Pancreas (tissue), 10 donors: Measurements from ENCODE around the gene PPIP5K1. TPM values are rescaled to one million over a fixed set of nuclear protein-coding genes. Genes with fewer than 3 reads are reported as not detected.

ENCODE experiments used
- ATAC-seq, 4 donors: fragments of 200-7000 bp; cut with Tn5 transposase; one replicate each; pipeline versions ENCODE4 v1.8.0 to v1.9.1; 2020; ENCODE audit warnings: mild to moderate bottlenecking in 4 of 4, moderate library complexity in 4 of 4
- DNase-seq, 6 donors: peaks; one replicate each; pipeline ENCODE4 v3.0.0-alpha.2; 2020
- FAIRE-seq: peaks from 2 replicates; lab custom pipeline; 2012; peaks lifted over from hg19 to GRCh38; lab: Jason Lieb, UNC
- H3K27ac ChIP-seq, 4 donors: fragments of 200-600 bp; sonication (generic); 1 replicate in 3 of 4; 2 replicates in 1 of 4; pipeline versions ENCODE4 v1.5.0 to v1.8.0; 2020
- H3K27me3 ChIP-seq, 4 donors: fragments of 200-600 bp; one replicate each; pipeline ENCODE4 v1.8.0; 2021
- H3K36me3 ChIP-seq, 3 donors: fragments of 200-600 bp; sonication (generic) in 1 of 3; one replicate each; pipeline versions ENCODE4 v1.5.0 to v1.8.0; 2020 to 2021
- H3K4me1 ChIP-seq, 3 donors: fragments of 200-600 bp; one replicate each; pipeline ENCODE4 v1.8.0; 2021
- H3K4me3 ChIP-seq, 4 donors: fragments of 200-600 bp; sonication (generic) in 2 of 4; one replicate each; pipeline versions ENCODE4 v1.5.0 to v1.8.0; 2020 to 2021
- H3K9me3 ChIP-seq, 4 donors: fragments of 200-600 bp; one replicate each; pipeline ENCODE4 v1.8.0; 2021
- CTCF ChIP-seq, 4 donors: fragments of 200-600 bp; sonication (generic) in 3 of 4; IDR thresholded peaks; one replicate each; pipeline versions ENCODE4 v1.5.0 to v1.8.0; 2021; ENCODE audit warnings: antibody characterized with exemption in 4 of 4
- WGBS, 2 donors: extraction: QIAGEN DNeasy Blood & Tissue Kit; methylation state at CpG; one replicate each; pipeline ENCODE4 v1.1.7; 2013; 5-methylcytosine and 5-hydroxymethylcytosine counted together
- intact Hi-C, 3 donors: fragments of 100-400 bp; cut with DNase I; formaldehyde crosslinking; loops; one replicate each; pipeline versions ENCODE4 v1.11.1 to v1.14.2; 2022
- polyA plus RNA-seq, 2 donors: library from polyadenylated mRNA; stranded (reverse); fragments of 200-250 nt; gene quantifications; one replicate each; pipeline ENCODE4 v1.2.3, GENCODE V29; 2013
- total RNA-seq, 6 donors: library from RNA; stranded (reverse); fragmentation: NEBNext Ultra II Directional in 4 of 6; extraction: Animal tissue kit (Norgen Biotek cat#: 25700) in 4 of 6; gene quantifications; one replicate each; pipeline versions ENCODE4 v1.2.1 to v1.2.4, GENCODE V29; 2021 to 2023
- donor health status: healthy with polysubstance abuse.
- donor health status: DM: no; HTN: no; CAD: no; lungs with moderate emphysema.
- donor health status: DM: no; HTN: no; CAD: no.
- donor health status: control.
- donor health status: control.
- donor health status: Bipolar disorder and iron deficiency.
- donor health status: DM: yes; HTN: yes; CAD: no.
- donor health status: DM: no; HTN: no; CAD: no.
- donor health status: DM: no; HTN: no; CAD: no.
- donor health status: DM: yes; HTN: yes; CAD: no.

The PPIP5K1 gene
- total and polyA plus RNA-seq, 8 donors, result 11.3 to 39.9 (median 16.3) TPM

GRCh38 chr15:43550527-43551363 lies 39.3 kb downstream of the PPIP5K1 start:
- no peak for TF ChIP-seq CTCF (IDR thresholded peaks at IDR 0.05)
- no peaks in the 10 kb centered on the region for H3K9me3 ChIP-seq
- no peak overlapping the region for H3K4me3 ChIP-seq
- ATAC-seq (no peak), DNase-seq (no peak), FAIRE-seq (no peak)
- no peaks in the 10 kb centered on the region for H3K36me3 ChIP-seq
- no peak overlapping the region for H3K27ac ChIP-seq
- intact Hi-C loops, result no loop called here
- 82 to 83% methylated on average over 10 of the region's 10 CpGs for WGBS, 2 donors
- no peaks in the 10 kb centered on the region for H3K27me3 ChIP-seq
- H3K4me1 ChIP-seq, result no peaks in the 10 kb centered on the region

- Histone ChIP-seq H3K27ac (no peak overlapping the region), H3K9me3 (no peaks in the 10 kb centered on the region), H3K27me3 (no peaks in the 10 kb centered on the region), H3K36me3 (no peaks in the 10 kb centered on the region), H3K4me3 (no peak overlapping the region), H3K4me1 (no peaks in the 10 kb centered on the region)
- ATAC-seq (no peak), FAIRE-seq (no peak), DNase-seq (no peak)
- WGBS, 2 donors, result 96 to 98% methylated on average over 2 of the region's 2 CpGs
- intact Hi-C loops, result no loop called here
- TF ChIP-seq CTCF (IDR thresholded peaks at IDR 0.05), result no peak
Observed at GRCh38 chr15:43547539-43547938, 42.5 kb downstream of the PPIP5K1 start.

GRCh38 chr15:43545426-43545825 lies 44.6 kb downstream of the PPIP5K1 start:
- WGBS, 2 donors, result 95 to 97% methylated on average over 1 of the region's 1 CpG
- DNase-seq, result no peak
- intact Hi-C loops, result no loop called here
- Histone ChIP-seq H3K4me1 (no peaks in the 10 kb centered on the region), H3K27ac (no peak overlapping the region), H3K4me3 (no peak overlapping the region), H3K27me3 (no peaks in the 10 kb centered on the region), H3K9me3 (no peaks in the 10 kb centered on the region), H3K36me3 (no peaks in the 10 kb centered on the region)
- no peak for ATAC-seq
- no peak for FAIRE-seq
- TF ChIP-seq CTCF (IDR thresholded peaks at IDR 0.05), result no peak

GRCh38 chr15:43544266-43544665 lies 45.7 kb downstream of the PPIP5K1 start:
- DNase-seq, result no peak
- Histone ChIP-seq H3K9me3 (no peaks in the 10 kb centered on the region), H3K36me3 (no peaks in the 10 kb centered on the region), H3K27me3 (no peaks in the 10 kb centered on the region), H3K4me1 (no peaks in the 10 kb centered on the region), H3K27ac (no peak overlapping the region), H3K4me3 (no peak overlapping the region)
- FAIRE-seq, result no peak
- no peak for ATAC-seq
- intact Hi-C loops, result no loop called here
- no peak for TF ChIP-seq CTCF (IDR thresholded peaks at IDR 0.05)

- DNase-seq, result no peak
- H3K27me3 ChIP-seq, result no peaks in the 10 kb centered on the region
- H3K4me3 ChIP-seq, result no peak overlapping the region
- no peaks in the 10 kb centered on the region for H3K9me3 ChIP-seq
- H3K27ac ChIP-seq, result no peak overlapping the region
- intact Hi-C loops, result no loop called here
- H3K36me3 ChIP-seq, result no peaks in the 10 kb centered on the region
- no peak for TF ChIP-seq CTCF (IDR thresholded peaks at IDR 0.05)
- no peak for ATAC-seq
- FAIRE-seq, result no peak
- H3K4me1 ChIP-seq, result no peaks in the 10 kb centered on the region
Observed at GRCh38 chr15:43541785-43542184, 48.2 kb downstream of the PPIP5K1 start.
